AG04450 (cell line): ENCODE results near the gene VWF. TPM values are rescaled to one million over a fixed set of nuclear protein-coding genes. Genes with fewer than 3 reads are reported as not detected.
"Not testable (repeated sequence)": the region's sequence is repeated elsewhere in the genome, so short reads cannot be mapped to it uniquely, and the experiment has no call there.

Source experiments
- CTCF ChIA-PET: fragments of 300-600, 350-600 bp; formaldehyde crosslinking; extraction: SDS; loops from one replicate; lab custom pipeline; 2022; ENCODE audit warnings: antibody characterized with exemption, inconsistent platforms; lab: Charles Lee
- POLR2A ChIA-PET: fragments of 350-600 bp; formaldehyde crosslinking; extraction: SDS; loops from one replicate; lab custom pipeline; 2021; ENCODE audit warnings: antibody characterized with exemption, inconsistent platforms; lab: Yijun Ruan, JAX
- DNase-seq: peaks from one replicate; pipeline ENCODE4 v3.0.0-alpha.2; 2011; ENCODE audit warnings: low read depth, low spot score
- H3K27ac ChIP-seq: one replicate; pipeline ENCODE4 v1.5.1; 2012; ENCODE audit warnings: low read depth, low read length, control low read depth
- H3K27me3 ChIP-seq: one replicate; pipeline ENCODE4 v1.6.0; 2012; ENCODE audit warnings: low read length; ENCODE audit not compliant: control insufficient read depth, insufficient read depth
- H3K4me3 ChIP-seq: 2 replicates; pipeline ENCODE4 v1.5.1; 2011; ENCODE audit warnings: mild to moderate bottlenecking, low read depth, low read length, control low read depth
- H3K9me3 ChIP-seq: 2 replicates; pipeline ENCODE4 v1.5.1; 2012; ENCODE audit warnings: low read length; ENCODE audit not compliant: control insufficient read depth, insufficient read depth
- polyA plus RNA-seq: library from polyadenylated mRNA; depleted of rRNA; stranded (reverse); fragments of >200 nt; gene quantifications from 2 replicates; pipeline ENCODE4 v1.2.3, GENCODE V29; 2011
- TF ChIP-seq, protein P1 (sequence below): IDR thresholded peaks from 2 replicates; pipeline ENCODE4 v1.5.1; 2011; ENCODE audit warnings: low read depth, low read length, control low read depth, inconsistent platforms

VWF gene
- polyA plus RNA-seq, 1 experiment: 0.35 TPM

DNA sequence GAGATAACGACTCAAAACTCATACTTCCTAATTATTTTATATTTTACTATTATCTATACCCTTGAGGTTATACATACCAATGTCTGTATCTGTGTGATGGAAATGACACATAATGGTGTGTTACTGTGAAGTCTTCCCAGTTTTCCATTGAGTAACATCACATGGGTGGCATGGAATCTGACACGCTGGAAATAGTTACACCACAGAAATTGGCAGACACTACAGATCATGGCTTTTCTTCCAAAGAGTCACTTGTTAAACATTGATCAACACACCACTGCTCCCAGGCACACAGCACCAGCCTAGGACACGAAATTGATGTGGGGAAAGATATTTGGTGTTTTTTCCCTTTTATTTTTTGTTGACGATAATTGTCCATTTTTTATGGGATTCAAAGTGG is 33.0 kb upstream of the VWF start:
- H3K4me3 ChIP-seq: no peak overlapping the region
- POLR2A ChIA-PET: no interaction called here
- H3K9me3 ChIP-seq: peaks cover 5% of the 10 kb centered on the region; the same call in 1 of the 2 replicates
- TF ChIP-seq, protein P1, sequence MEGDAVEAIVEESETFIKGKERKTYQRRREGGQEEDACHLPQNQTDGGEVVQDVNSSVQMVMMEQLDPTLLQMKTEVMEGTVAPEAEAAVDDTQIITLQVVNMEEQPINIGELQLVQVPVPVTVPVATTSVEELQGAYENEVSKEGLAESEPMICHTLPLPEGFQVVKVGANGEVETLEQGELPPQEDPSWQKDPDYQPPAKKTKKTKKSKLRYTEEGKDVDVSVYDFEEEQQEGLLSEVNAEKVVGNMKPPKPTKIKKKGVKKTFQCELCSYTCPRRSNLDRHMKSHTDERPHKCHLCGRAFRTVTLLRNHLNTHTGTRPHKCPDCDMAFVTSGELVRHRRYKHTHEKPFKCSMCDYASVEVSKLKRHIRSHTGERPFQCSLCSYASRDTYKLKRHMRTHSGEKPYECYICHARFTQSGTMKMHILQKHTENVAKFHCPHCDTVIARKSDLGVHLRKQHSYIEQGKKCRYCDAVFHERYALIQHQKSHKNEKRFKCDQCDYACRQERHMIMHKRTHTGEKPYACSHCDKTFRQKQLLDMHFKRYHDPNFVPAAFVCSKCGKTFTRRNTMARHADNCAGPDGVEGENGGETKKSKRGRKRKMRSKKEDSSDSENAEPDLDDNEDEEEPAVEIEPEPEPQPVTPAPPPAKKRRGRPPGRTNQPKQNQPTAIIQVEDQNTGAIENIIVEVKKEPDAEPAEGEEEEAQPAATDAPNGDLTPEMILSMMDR: no peak
- H3K27ac ChIP-seq: no peak overlapping the region
- no peaks in the 10 kb centered on the region for H3K27me3 ChIP-seq
- CTCF ChIA-PET: no interaction called here
- no peak for DNase-seq

DNA sequence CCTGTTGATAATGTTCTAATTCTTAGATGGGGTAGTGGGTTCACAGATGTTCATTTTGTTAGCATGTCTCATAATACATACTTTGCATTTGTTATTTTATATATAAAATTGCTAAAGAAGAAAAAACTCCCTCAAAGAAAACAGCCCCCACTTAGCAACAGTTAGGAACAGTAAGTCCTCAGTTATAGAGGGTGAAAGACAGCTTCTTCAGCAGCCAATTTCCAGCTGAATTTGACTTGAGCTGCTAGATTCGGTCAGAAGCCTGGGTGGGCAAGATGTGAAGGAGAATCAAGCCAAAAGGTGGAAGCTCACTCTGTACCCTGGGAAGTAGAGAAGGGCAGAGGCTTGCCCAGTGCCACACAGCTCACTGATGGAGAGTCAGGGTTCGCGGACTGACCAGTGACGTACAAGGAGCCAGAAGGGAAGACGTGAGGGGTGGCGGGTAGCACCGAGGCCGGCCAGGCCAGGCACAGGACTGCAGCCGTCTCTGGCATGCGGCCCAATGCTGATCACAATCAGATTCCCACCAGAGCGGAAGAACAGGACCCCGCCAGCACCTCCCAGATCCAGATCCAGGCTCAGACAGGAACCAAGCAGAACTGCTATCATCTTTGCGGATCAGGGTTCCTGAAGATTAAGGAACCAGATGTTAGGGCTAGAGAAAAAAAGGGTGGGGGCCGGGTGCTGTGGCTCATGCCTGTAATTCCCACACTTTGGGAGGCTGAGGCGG is 30.4 kb upstream of the VWF start:
- Histone ChIP-seq H3K27me3 (no peaks in the 10 kb centered on the region), H3K4me3 (no peak overlapping the region), H3K27ac (no peak overlapping the region), H3K9me3 (peaks cover 5% of the 10 kb centered on the region; the same call in 1 of the 2 replicates)
- DNase-seq: no peak
- TF ChIP-seq, protein P1: no peak
- ChIA-PET CTCF (interaction anchor here (1.0 kb wide), 1 partner anchor 42 kb away, joined by 3 read pairs; no protein-coding TSS in a partner anchor), POLR2A (no interaction called here)

DNA sequence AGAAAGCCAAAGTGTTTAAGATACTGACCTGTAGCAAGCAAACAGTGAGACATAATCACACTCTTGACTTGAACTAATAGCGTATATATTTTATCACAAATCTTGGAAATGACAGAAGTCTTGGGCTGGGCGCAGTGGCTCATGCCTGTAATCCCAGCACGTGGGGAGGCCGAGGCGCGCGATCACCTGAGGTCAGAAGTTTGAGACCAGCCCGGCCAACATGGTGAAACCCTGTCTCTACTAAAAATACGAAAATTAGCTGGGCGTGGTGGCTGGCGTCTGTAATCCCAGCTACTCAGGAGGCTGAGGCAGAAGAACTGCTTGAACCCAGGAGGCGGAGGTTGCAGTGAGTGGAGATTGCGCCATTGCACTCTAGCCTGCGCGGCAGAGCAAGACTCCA is 24.3 kb upstream of the VWF start:
- CTCF ChIA-PET: interaction anchor here (1.9 kb wide), 1 partner anchor 47 kb away, joined by 6 read pairs; no protein-coding TSS in a partner anchor
- POLR2A ChIA-PET, H3K9me3 ChIP-seq, H3K27me3 ChIP-seq, H3K4me3 ChIP-seq, H3K27ac ChIP-seq, DNase-seq: not testable (repeated sequence)

GRCh38 chr12:6148061-6148460 is 23.6 kb upstream of the VWF start:
- H3K9me3 ChIP-seq: no peaks in the 10 kb centered on the region
- no peak for DNase-seq
- ChIA-PET POLR2A (no interaction called here), CTCF (interaction anchor here (1.9 kb wide), 1 partner anchor 48 kb away, joined by 6 read pairs; no protein-coding TSS in a partner anchor)
- TF ChIP-seq, protein P1: no peak
- H3K4me3 ChIP-seq: no peak overlapping the region
- no peaks in the 10 kb centered on the region for H3K27me3 ChIP-seq
- H3K27ac ChIP-seq: no peak overlapping the region

- CTCF ChIA-PET: no interaction called here
- Histone ChIP-seq H3K9me3 (no peaks in the 10 kb centered on the region), H3K27ac (peak overlapping the region; percentile 11), H3K4me3 (no peak overlapping the region), H3K27me3 (no peaks in the 10 kb centered on the region)
- POLR2A ChIA-PET: no interaction called here
- TF ChIP-seq, protein P1: no peak
- DNase-seq: no peak
Measured at GRCh38 chr12:6146951-6147350, 22.5 kb upstream of the VWF start.
